DMS53 treated with DMSO at 0.1 percent for 48 hours (cell line): ENCODE data around the gene OR11H7.

Experiments
- DNase-seq: peaks from one replicate; lab custom pipeline; 2025; ENCODE audit not compliant: unreplicated experiment; lab: John Stamatoyannopoulos, UW

The OR11H7 gene

DNA sequence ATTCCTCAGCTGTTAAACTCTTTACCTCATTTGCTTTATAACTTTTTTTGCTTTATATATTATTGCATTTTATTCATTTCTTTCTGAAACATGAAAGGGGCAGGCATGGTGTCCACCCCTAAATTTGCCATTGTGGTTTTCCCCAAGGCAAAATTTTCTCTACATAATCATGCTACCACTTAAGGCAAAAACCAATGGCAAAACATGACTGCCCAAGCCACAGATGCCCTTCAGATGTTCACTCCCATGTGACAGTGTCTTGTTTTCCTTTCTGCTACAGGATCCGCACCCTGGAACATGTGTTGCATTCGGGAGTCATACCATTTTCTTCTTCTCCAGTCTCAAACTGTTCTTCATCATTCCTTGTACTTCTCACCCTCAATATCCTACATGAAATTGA, 48.6 kb downstream of the OR11H7 start:
- no peak for DNase-seq

DNA sequence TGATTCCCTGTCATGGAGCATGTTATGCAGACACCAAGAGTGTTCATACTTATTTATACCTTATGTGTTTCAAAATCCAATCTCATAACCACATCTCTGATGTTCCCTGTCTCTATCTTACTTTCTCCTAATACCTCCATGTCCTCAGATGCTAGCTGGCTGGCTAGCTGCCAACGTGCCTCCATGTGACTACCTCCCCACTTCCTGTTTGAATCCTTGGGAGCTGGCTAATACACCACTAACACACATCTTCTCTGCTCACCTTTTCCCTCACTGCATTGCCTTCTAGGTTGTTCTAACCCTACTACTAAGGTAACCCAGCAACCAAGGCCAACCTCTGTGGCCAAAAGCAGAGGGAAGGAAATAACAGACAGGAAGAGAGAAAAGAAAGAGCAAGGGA, 49.6 kb downstream of the OR11H7 start:
- peak; percentile 8 for DNase-seq

GRCh38 chr14:20280265-20280664, 51.5 kb downstream of the OR11H7 start:
- DNase-seq, result peak; percentile 1
